GM23338 (cell line): Measurements from ENCODE around the gene KCNH6. TPM values are rescaled to one million over a fixed set of nuclear protein-coding genes. Genes with fewer than 3 reads are reported as not detected.

Source experiments
- ATAC-seq: fragments of 200-7000 bp; cut with Tn5 transposase; 3 replicates; pipeline ENCODE4 v1.9.1; 2020
- DNase-seq: peaks from one replicate; pipeline ENCODE4 v3.0.0-alpha.2; 2015; ENCODE audit warnings: low spot score
- H2AFZ ChIP-seq: fragments of 200-600 bp; sonication (generic); 2 replicates; pipeline ENCODE4 v1.8.0; 2016; ENCODE audit warnings: antibody characterized with exemption, mild to moderate bottlenecking, moderate library complexity
- H3F3A ChIP-seq: fragments of 200-600 bp; sonication (generic); replicated peaks from 2 replicates; pipeline ENCODE4 v1.8.0; 2017; ENCODE audit warnings: antibody characterized with exemption, mixed run types, low read depth
- H3K27ac ChIP-seq: fragments of 200-600 bp; sonication (generic); 2 replicates; pipeline ENCODE4 v1.6.1; 2016; ENCODE audit warnings: low read depth
- H3K27me3 ChIP-seq: fragments of 200-600 bp; sonication (generic); 2 replicates; pipeline ENCODE4 v1.8.0; 2016; ENCODE audit warnings: mild to moderate bottlenecking, mixed run types, moderate library complexity; ENCODE audit not compliant: insufficient read depth
- H3K36me3 ChIP-seq: fragments of 200-600 bp; sonication (generic); 2 replicates; pipeline ENCODE4 v1.8.0; 2016; ENCODE audit warnings: mild to moderate bottlenecking; ENCODE audit not compliant: insufficient read depth
- H3K4me1 ChIP-seq: fragments of 200-600 bp; sonication (generic); 2 replicates; pipeline ENCODE4 v1.8.0; 2016; ENCODE audit warnings: mild to moderate bottlenecking, moderate library complexity; ENCODE audit not compliant: insufficient read depth
- H3K4me2 ChIP-seq: fragments of 200-600 bp; sonication (generic); 2 replicates; pipeline ENCODE4 v1.7.1; 2017; ENCODE audit warnings: mixed run types
- H3K4me3 ChIP-seq: fragments of 200-600 bp; sonication (generic); 2 replicates; pipeline ENCODE4 v1.6.1; 2016; ENCODE audit warnings: mixed run types
- H3K79me2 ChIP-seq: fragments of 200-600 bp; sonication (generic); replicated peaks from 2 replicates; pipeline ENCODE4 v1.8.0; 2017; ENCODE audit warnings: mild to moderate bottlenecking; ENCODE audit not compliant: insufficient read depth
- H3K9me2 ChIP-seq: fragments of 200-600 bp; sonication (generic); 2 replicates; pipeline ENCODE4 v1.8.0; 2017; ENCODE audit not compliant: insufficient read depth
- H4K20me1 ChIP-seq: fragments of 200-600 bp; sonication (generic); replicated peaks from 2 replicates; pipeline ENCODE4 v1.8.0; 2017; ENCODE audit warnings: mild to moderate bottlenecking; ENCODE audit not compliant: insufficient read depth
- H3K27ac Mint-ChIP-seq: 2 replicates; pipeline ENCODE4 v1.8.0; 2020; ENCODE audit warnings: inconsistent platforms, mild to moderate bottlenecking, moderate library complexity, mixed read lengths
- H3K27me3 Mint-ChIP-seq: 3 replicates; pipeline ENCODE4 v1.8.0; 2022; ENCODE audit warnings: low read depth, mild to moderate bottlenecking, moderate library complexity, mixed read lengths, inconsistent platforms; ENCODE audit not compliant: insufficient read depth, poor library complexity
- H3K36me3 Mint-ChIP-seq: 3 replicates; pipeline ENCODE4 v1.8.0; 2021; ENCODE audit warnings: low read depth, mild to moderate bottlenecking, inconsistent platforms, moderate library complexity, mixed read lengths
- H3K4me1 Mint-ChIP-seq: 3 replicates; pipeline ENCODE4 v1.8.0; 2020; ENCODE audit warnings: mild to moderate bottlenecking, inconsistent platforms, mixed read lengths
- H3K4me3 Mint-ChIP-seq: 3 replicates; pipeline ENCODE4 v1.8.0; 2021; ENCODE audit warnings: moderate library complexity, mild to moderate bottlenecking, inconsistent platforms, mixed read lengths
- H3K9me3 Mint-ChIP-seq: 3 replicates; pipeline ENCODE4 v1.8.0; 2020; ENCODE audit warnings: moderate library complexity, mild to moderate bottlenecking, inconsistent platforms, mixed read lengths
- CREB1 ChIP-seq: fragments of 250-450 bp; sonication (Bioruptor Pico); IDR thresholded peaks from 2 replicates; pipeline ENCODE4 v1.5.0; 2020; ENCODE audit warnings: low read depth, mild to moderate bottlenecking, moderate library complexity
- EZH2 ChIP-seq: fragments of 200-600 bp; sonication (generic); IDR thresholded peaks from one replicate; pipeline ENCODE4 v1.8.0; 2017; ENCODE audit warnings: antibody characterized with exemption, mild to moderate bottlenecking, low read depth; ENCODE audit not compliant: unreplicated experiment
- EZH2phosphoT487 ChIP-seq: fragments of 200-600 bp; sonication (generic); IDR thresholded peaks from one replicate; pipeline ENCODE4 v1.8.1; 2018; ENCODE audit warnings: antibody characterized with exemption; ENCODE audit not compliant: unreplicated experiment
- JUNB ChIP-seq: IDR thresholded peaks from one replicate; pipeline ENCODE4 v1.6.1; 2016; ENCODE audit warnings: antibody characterized with exemption; ENCODE audit not compliant: unreplicated experiment
- NANOG ChIP-seq: IDR thresholded peaks from 2 replicates; pipeline ENCODE4 v1.6.1; 2016; ENCODE audit warnings: antibody characterized with exemption, borderline replicate concordance
- POLR2AphosphoS5 ChIP-seq: IDR thresholded peaks from 2 replicates; pipeline ENCODE4 v1.6.1; 2016; ENCODE audit warnings: antibody characterized with exemption, low read depth
- REST ChIP-seq: IDR thresholded peaks from one replicate; pipeline ENCODE4 v1.6.1; 2018; ENCODE audit warnings: antibody characterized with exemption; ENCODE audit not compliant: unreplicated experiment
- STAT1 ChIP-seq: IDR thresholded peaks from one replicate; pipeline ENCODE4 v1.6.1; 2016; ENCODE audit warnings: antibody characterized with exemption; ENCODE audit not compliant: unreplicated experiment
- ZNF114 ChIP-seq: fragments of 250-450 bp; sonication (Bioruptor Pico); IDR thresholded peaks from 2 replicates; pipeline ENCODE4 v1.5.0; 2020; ENCODE audit warnings: mild to moderate bottlenecking, moderate library complexity
- ZNF331 ChIP-seq: fragments of 250-450 bp; sonication (Bioruptor Pico); IDR thresholded peaks from 2 replicates; pipeline ENCODE4 v1.5.0; 2020; ENCODE audit warnings: low read depth, mild to moderate bottlenecking, moderate library complexity
- polyA plus RNA-seq: library from polyadenylated mRNA; unstranded; fragments of >200 nt; fragmentation: Nextera tagmentation; extraction: Ambion mirVana; gene quantifications from 2 replicates; pipeline ENCODE4 v1.2.1, GENCODE V29; 2016
- total RNA-seq: library from RNA; depleted of rRNA; stranded (reverse); fragments of >200 nt; shearing (Covaris generic); gene quantifications from 2 replicates; pipeline ENCODE4 v1.2.3, GENCODE V29; 2014
- TF ChIP-seq, protein P1 (sequence below): fragments of 250-450 bp; sonication (Bioruptor Pico); IDR thresholded peaks from 2 replicates; pipeline ENCODE4 v1.5.0; 2020; ENCODE audit warnings: mild to moderate bottlenecking, moderate library complexity
- TF ChIP-seq, protein P2 (sequence below): IDR thresholded peaks from 2 replicates; pipeline ENCODE4 v1.6.1; 2016; ENCODE audit warnings: antibody characterized with exemption
- TF ChIP-seq, protein P3 (sequence below), 2 experiments: fragments of 200-600 bp in 1 of 2; sonication (generic) in 1 of 2; conservative IDR thresholded peaks; 2 replicates each; pipeline versions ENCODE4 v1.5.1 to v1.6.1; 2016 to 2017; ENCODE audit warnings: antibody characterized with exemption in 2 of 2, low read depth in 2 of 2, mild to moderate bottlenecking in 2 of 2, moderate library complexity in 1 of 2

KCNH6 gene
- total and polyA plus RNA-seq, 2 experiments from 2014 or later, result 1.3 to 2.8 TPM

DNA sequence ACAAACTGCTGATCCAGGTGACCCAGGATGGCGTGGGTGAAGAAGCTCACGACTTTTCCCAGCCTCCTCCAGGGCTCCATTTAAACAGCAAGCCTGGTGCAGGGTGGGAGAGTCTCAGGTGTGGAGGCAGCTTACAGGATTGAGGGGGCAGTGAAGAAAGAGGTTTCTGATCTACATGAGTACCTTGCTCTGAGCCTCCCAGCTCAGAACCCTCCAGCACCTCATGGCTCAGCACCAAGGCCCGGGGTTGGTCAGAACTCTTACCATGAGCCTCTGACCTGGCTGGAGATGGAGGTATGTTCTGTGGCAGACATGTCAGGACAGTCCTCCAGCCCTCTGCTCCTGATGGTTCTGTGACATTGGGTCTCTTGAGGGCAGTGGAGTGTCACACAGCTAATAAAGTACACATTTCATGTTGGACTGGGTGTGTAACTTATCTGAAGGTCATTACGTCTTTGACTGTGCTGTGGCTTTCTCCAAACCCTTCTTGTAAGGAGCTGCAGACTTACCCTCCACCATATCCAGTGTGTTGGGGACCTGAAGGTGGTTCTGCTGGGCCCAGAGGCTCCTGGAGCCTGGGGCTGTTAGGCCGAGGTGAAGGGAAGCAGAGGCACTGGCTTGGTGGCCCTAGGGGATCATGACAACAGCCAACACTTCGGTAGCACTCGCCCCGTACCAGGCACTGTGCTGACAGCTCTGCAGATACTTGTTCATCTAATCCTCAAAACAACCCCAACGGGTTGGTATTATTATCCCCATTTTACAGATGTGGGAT, 23.3 kb downstream of the KCNH6 start:
- no peaks in the 10 kb centered on the region for H3K36me3 ChIP-seq
- Mint-ChIP-seq H3K27ac (no peak overlapping the region), H3K4me3 (no peak overlapping the region), H3K9me3 (no peaks in the 10 kb centered on the region), H3K36me3 (no peaks in the 10 kb centered on the region; the same call in 2 of the 3 replicates), H3K27me3 (peaks cover 12% of the 10 kb centered on the region), H3K4me1 (peaks cover 18% of the 10 kb centered on the region)
- H3K4me3 ChIP-seq, result no peak overlapping the region
- H3K79me2 ChIP-seq, result peaks cover 11% of the 10 kb centered on the region
- no peak for ATAC-seq
- no peaks in the 10 kb centered on the region for H4K20me1 ChIP-seq
- no peak for TF ChIP-seq POLR2AphosphoS5
- TF ChIP-seq NANOG, result no peak
- TF ChIP-seq, protein P1, sequence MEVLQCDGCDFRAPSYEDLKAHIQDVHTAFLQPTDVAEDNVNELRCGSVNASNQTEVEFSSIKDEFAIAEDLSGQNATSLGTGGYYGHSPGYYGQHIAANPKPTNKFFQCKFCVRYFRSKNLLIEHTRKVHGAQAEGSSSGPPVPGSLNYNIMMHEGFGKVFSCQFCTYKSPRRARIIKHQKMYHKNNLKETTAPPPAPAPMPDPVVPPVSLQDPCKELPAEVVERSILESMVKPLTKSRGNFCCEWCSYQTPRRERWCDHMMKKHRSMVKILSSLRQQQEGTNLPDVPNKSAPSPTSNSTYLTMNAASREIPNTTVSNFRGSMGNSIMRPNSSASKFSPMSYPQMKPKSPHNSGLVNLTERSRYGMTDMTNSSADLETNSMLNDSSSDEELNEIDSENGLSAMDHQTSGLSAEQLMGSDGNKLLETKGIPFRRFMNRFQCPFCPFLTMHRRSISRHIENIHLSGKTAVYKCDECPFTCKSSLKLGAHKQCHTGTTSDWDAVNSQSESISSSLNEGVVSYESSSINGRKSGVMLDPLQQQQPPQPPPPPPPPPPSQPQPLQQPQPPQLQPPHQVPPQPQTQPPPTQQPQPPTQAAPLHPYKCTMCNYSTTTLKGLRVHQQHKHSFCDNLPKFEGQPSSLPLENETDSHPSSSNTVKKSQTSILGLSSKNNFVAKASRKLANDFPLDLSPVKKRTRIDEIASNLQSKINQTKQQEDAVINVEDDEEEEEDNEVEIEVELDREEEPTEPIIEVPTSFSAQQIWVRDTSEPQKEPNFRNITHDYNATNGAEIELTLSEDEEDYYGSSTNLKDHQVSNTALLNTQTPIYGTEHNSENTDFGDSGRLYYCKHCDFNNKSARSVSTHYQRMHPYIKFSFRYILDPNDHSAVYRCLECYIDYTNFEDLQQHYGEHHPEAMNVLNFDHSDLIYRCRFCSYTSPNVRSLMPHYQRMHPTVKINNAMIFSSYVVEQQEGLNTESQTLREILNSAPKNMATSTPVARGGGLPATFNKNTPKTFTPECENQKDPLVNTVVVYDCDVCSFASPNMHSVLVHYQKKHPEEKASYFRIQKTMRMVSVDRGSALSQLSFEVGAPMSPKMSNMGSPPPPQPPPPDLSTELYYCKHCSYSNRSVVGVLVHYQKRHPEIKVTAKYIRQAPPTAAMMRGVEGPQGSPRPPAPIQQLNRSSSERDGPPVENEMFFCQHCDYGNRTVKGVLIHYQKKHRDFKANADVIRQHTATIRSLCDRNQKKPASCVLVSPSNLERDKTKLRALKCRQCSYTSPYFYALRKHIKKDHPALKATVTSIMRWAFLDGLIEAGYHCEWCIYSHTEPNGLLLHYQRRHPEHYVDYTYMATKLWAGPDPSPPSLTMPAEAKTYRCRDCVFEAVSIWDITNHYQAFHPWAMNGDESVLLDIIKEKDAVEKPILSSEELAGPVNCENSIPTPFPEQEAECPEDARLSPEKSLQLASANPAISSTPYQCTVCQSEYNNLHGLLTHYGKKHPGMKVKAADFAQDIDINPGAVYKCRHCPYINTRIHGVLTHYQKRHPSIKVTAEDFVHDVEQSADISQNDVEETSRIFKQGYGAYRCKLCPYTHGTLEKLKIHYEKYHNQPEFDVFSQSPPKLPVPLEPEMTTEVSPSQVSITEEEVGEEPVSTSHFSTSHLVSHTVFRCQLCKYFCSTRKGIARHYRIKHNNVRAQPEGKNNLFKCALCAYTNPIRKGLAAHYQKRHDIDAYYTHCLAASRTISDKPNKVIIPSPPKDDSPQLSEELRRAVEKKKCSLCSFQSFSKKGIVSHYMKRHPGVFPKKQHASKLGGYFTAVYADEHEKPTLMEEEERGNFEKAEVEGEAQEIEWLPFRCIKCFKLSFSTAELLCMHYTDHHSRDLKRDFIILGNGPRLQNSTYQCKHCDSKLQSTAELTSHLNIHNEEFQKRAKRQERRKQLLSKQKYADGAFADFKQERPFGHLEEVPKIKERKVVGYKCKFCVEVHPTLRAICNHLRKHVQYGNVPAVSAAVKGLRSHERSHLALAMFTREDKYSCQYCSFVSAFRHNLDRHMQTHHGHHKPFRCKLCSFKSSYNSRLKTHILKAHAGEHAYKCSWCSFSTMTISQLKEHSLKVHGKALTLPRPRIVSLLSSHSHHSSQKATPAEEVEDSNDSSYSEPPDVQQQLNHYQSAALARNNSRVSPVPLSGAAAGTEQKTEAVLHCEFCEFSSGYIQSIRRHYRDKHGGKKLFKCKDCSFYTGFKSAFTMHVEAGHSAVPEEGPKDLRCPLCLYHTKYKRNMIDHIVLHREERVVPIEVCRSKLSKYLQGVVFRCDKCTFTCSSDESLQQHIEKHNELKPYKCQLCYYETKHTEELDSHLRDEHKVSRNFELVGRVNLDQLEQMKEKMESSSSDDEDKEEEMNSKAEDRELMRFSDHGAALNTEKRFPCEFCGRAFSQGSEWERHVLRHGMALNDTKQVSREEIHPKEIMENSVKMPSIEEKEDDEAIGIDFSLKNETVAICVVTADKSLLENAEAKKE (CRISPR knock-in tag), result no peak
- TF ChIP-seq EZH2, result no peak
- no peak for TF ChIP-seq JUNB
- TF ChIP-seq REST, result no peak
- TF ChIP-seq ZNF114 (CRISPR knock-in tag), result no peak
- no peak for TF ChIP-seq CREB1
- no peak for TF ChIP-seq STAT1
- TF ChIP-seq, protein P2, sequence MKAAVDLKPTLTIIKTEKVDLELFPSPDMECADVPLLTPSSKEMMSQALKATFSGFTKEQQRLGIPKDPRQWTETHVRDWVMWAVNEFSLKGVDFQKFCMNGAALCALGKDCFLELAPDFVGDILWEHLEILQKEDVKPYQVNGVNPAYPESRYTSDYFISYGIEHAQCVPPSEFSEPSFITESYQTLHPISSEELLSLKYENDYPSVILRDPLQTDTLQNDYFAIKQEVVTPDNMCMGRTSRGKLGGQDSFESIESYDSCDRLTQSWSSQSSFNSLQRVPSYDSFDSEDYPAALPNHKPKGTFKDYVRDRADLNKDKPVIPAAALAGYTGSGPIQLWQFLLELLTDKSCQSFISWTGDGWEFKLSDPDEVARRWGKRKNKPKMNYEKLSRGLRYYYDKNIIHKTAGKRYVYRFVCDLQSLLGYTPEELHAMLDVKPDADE, result no peak
- TF ChIP-seq, protein P3, sequence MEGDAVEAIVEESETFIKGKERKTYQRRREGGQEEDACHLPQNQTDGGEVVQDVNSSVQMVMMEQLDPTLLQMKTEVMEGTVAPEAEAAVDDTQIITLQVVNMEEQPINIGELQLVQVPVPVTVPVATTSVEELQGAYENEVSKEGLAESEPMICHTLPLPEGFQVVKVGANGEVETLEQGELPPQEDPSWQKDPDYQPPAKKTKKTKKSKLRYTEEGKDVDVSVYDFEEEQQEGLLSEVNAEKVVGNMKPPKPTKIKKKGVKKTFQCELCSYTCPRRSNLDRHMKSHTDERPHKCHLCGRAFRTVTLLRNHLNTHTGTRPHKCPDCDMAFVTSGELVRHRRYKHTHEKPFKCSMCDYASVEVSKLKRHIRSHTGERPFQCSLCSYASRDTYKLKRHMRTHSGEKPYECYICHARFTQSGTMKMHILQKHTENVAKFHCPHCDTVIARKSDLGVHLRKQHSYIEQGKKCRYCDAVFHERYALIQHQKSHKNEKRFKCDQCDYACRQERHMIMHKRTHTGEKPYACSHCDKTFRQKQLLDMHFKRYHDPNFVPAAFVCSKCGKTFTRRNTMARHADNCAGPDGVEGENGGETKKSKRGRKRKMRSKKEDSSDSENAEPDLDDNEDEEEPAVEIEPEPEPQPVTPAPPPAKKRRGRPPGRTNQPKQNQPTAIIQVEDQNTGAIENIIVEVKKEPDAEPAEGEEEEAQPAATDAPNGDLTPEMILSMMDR (conservative IDR thresholded peaks at IDR 0.05; ENCODE audit: low read depth in 2 of 2), result no peak
- TF ChIP-seq EZH2phosphoT487, result no peak
- TF ChIP-seq ZNF331 (CRISPR knock-in tag), result no peak
- H2AFZ ChIP-seq, result no peak overlapping the region
- DNase-seq, result no peak
- no peaks in the 10 kb centered on the region for H3K27me3 ChIP-seq
- no peak overlapping the region for H3K27ac ChIP-seq
- H3K4me1 ChIP-seq, result peaks cover 12% of the 10 kb centered on the region
- H3K4me2 ChIP-seq, result no peak overlapping the region
- H3F3A ChIP-seq, result peaks cover 4% of the 10 kb centered on the region; the same call in 1 of the 2 replicates
- no peaks in the 10 kb centered on the region for H3K9me2 ChIP-seq
